Fibroblast of villous mesenchyme (primary cell): ENCODE measurements around the gene SYTL5. TPM values are rescaled to one million over a fixed set of nuclear protein-coding genes. Genes with fewer than 3 reads are reported as not detected.

Experiments
- DNase-seq: peaks from one replicate; pipeline ENCODE4 v3.0.0-alpha.2; 2010; ENCODE audit warnings: low read depth
- H3K4me3 ChIP-seq: 2 replicates; pipeline ENCODE4 v1.5.1; 2011; ENCODE audit warnings: low read depth, mild to moderate bottlenecking, low read length
- total RNA-seq: library from RNA; depleted of rRNA; stranded (reverse); fragments of >200 nt; gene quantifications from 2 replicates; pipeline ENCODE4 v1.2.3, GENCODE V29; 2012
- TF ChIP-seq, protein P1 (sequence below): IDR thresholded peaks from 2 replicates; pipeline ENCODE4 v1.5.1; 2012; ENCODE audit warnings: low read depth, mild to moderate bottlenecking, low read length; ENCODE audit not compliant: insufficient read depth

Gene SYTL5
- total RNA-seq, 1 donor = 10.4 TPM

GRCh38 chrX:38085813-38086212, 79.5 kb downstream of the SYTL5 start:
- no peak for DNase-seq
- TF ChIP-seq, protein P1, sequence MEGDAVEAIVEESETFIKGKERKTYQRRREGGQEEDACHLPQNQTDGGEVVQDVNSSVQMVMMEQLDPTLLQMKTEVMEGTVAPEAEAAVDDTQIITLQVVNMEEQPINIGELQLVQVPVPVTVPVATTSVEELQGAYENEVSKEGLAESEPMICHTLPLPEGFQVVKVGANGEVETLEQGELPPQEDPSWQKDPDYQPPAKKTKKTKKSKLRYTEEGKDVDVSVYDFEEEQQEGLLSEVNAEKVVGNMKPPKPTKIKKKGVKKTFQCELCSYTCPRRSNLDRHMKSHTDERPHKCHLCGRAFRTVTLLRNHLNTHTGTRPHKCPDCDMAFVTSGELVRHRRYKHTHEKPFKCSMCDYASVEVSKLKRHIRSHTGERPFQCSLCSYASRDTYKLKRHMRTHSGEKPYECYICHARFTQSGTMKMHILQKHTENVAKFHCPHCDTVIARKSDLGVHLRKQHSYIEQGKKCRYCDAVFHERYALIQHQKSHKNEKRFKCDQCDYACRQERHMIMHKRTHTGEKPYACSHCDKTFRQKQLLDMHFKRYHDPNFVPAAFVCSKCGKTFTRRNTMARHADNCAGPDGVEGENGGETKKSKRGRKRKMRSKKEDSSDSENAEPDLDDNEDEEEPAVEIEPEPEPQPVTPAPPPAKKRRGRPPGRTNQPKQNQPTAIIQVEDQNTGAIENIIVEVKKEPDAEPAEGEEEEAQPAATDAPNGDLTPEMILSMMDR = no peak
- H3K4me3 ChIP-seq = no peak overlapping the region

DNA sequence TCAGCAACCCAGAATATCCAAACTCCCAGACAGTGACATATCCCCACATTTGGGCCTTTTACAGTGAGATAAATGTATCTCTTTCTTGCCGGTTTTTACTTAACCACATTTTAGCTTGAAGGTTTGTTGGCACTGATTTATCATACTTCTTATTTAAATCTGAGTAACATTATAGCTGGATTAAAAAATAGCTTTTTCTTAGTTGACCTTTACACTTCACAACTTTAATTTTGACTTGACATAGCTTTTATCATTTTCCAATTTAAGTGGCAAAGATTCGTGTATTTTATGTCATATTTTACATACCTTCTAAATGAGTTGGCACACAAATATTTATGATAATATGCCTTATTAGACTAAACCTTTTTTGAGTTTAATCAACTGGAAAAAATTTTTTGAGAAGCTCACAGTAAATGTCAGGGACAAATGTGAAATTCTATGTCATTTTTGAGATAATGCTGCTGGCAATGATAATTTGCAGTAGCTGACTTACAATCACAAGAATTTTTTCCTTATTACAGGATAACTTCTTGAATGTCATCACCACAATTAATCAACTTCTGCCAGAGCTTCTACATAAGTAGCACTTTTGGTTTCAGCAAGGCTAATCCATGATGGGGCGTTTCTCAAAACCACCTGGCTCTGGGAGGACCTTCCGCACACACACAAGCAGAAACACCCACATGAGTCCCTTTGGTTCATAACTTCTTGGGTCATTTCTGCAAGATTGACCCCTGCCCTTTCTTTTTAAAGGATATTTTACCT, 80.3 kb downstream of the SYTL5 start:
- DNase-seq = peak; percentile 14
- TF ChIP-seq, protein P1 = no peak
- no peak overlapping the region for H3K4me3 ChIP-seq

DNA sequence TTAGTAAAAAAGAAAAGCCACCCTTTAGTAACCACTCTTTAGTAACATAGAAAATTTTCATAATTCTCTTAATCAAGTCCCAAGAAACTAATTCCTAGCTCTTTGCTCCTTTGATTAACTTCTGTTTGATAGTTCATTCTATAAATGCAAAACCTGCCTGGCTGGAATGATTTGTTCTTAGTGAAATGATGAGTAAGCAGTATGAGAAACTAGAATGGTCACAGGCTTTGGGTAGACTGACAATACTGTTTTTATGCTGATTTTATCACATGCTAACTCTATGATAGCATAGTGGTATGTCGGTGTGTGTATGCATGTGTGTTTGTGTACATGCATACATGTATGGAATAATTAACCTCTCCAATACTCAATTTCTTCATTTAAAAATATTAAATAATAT, 81.2 kb downstream of the SYTL5 start:
- no peak for DNase-seq

DNA sequence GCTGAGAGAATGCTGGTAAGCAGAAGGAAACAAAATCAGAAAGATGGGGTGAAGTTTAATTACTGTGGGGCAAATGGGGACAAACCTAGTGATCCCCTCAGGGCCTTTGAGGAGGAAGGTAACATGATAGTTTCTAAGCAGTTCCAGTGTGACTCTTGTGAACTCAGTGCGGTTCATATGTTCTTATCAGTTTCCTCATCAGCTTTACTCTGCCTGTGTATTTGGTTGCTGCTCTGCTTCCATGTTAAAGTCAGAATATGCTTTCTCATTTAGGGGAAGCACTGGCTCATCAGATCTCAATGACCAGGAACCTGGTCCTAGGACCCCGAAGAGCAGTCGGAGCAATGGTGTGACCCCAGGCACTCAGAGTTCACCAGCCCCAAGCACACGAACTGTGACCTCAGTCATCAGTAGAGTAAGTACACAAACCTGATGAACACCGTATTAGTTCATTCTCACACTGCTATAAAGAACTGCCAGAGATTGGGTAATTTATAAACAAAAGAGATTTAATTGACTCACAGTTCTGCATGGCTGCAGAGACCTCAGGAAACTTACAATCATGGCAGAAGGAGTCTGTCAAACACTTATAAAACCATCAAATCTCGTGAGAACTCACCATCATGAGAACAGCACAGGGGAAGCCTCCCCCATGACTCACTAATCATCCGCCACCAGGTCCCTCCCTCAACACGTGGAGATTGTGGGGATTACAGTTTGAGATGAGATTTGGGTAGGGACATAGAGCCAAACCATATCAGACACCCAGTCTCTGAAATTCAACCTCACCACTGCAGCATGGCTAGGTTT, 83.0 kb downstream of the SYTL5 start:
- DNase-seq = no peak
- TF ChIP-seq, protein P1 = no peak
- no peak overlapping the region for H3K4me3 ChIP-seq

More for the DNA sequence above, 81.2 kb downstream of the SYTL5 start:
- H3K4me3 ChIP-seq = no peak overlapping the region
- TF ChIP-seq, protein P1 = no peak

DNA sequence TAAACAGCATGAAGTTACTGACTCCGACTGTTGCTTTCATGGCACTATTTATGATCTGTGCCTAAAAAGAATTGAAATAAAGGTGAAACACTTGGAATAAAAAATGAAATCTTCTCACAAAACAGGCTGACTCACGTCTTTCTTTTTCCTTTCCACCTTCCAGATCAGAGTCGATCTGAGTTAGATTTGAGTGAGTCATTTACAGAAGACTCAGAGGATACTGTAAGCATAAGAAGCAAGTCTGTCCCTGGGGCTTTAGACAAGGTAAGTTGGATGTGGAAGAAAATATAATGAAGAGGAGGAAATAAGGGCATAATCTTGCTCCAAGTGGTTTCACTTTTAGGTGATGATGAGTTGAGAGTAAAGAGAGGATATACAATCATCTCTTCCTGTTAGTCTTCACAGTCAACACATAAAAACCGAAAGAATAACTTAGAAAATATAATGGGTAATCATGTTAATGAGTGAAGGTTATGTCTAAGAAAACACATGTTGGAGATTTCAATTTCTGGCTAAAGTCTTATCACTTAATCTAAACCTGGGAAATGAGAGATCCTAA, 89.7 kb downstream of the SYTL5 start:
- TF ChIP-seq, protein P1 = no peak
- no peak overlapping the region for H3K4me3 ChIP-seq
- DNase-seq = peak; percentile 16

DNA sequence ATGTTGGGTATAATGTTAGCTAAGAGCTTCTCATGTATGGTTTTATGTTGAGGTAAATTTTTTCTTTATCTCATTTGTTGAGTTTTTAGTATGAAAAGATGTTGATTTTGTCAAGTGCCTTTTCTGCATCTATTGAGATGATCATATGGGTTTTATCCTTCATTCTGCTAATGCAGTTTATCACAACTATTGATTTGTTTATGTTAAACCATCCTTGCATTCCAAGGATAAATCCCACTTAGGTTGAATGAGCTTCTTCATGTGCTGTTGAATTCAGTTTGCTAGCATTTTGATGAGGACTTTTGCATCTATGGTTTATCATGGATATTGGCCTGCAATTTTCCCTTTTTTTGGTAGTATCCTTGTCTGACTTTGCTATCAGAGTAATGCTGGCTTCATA, 93.3 kb downstream of the SYTL5 start:
- H3K4me3 ChIP-seq = no peak overlapping the region
- no peak for DNase-seq
- TF ChIP-seq, protein P1 = no peak
